Activated CD4-positive, alpha-beta T cell treated with anti-CD3 and anti-CD28 coated beads for 36 hours (primary cell): ENCODE data around the gene TMEM248. TPM values are rescaled to one million over a fixed set of nuclear protein-coding genes. Genes with fewer than 3 reads are reported as not detected.
A peak's percentile ranks its signal among the peaks of the same experiment; 100 is the strongest.

ENCODE experiments used
- ATAC-seq: fragments of 200-7000 bp; cut with Tn5 transposase; one replicate; pipeline ENCODE4 v1.10.0; 2021; ENCODE audit warnings: mild to moderate bottlenecking, moderate library complexity
- CTCF ChIA-PET: fragments of 350-600 bp; sonication (Branson Sonifier 250); formaldehyde crosslinking; loops from one replicate; lab custom pipeline; 2021; ENCODE audit warnings: antibody characterized with exemption; lab: Charles Lee
- POLR2A ChIA-PET: fragments of 350-600 bp; sonication (Branson Sonifier 250); formaldehyde crosslinking; loops from one replicate; lab custom pipeline; 2021; ENCODE audit warnings: antibody characterized with exemption, inconsistent platforms; lab: Charles Lee
- DNase-seq: peaks from one replicate; pipeline ENCODE4 v3.0.0-alpha.2; 2020
- H3K27ac Mint-ChIP-seq: one replicate; pipeline ENCODE4 v1.8.0; 2021; ENCODE audit warnings: mixed read lengths
- H3K27me3 Mint-ChIP-seq: one replicate; pipeline ENCODE4 v1.8.0; 2021; ENCODE audit warnings: mixed read lengths
- H3K36me3 Mint-ChIP-seq: one replicate; pipeline ENCODE4 v1.8.0; 2021; ENCODE audit warnings: low read depth, mixed read lengths
- H3K4me1 Mint-ChIP-seq: one replicate; pipeline ENCODE4 v1.8.0; 2021; ENCODE audit warnings: mixed read lengths
- H3K4me3 Mint-ChIP-seq: one replicate; pipeline ENCODE4 v1.8.0; 2021; ENCODE audit warnings: mild to moderate bottlenecking, moderate library complexity, mixed read lengths
- H3K9me3 Mint-ChIP-seq: one replicate; pipeline ENCODE4 v1.8.0; 2021; ENCODE audit warnings: low read depth, mixed read lengths
- intact Hi-C, 2 experiments: fragments of 100-400 bp; cut with DNase I in 1 of 2; cut with micrococcal nuclease in 1 of 2; formaldehyde crosslinking; loops; one replicate each; pipeline versions ENCODE4 v1.14.2 to v1.15.1; 2022 to 2024; cut with DNase I, micrococcal nuclease
- total RNA-seq, 2 experiments: library from RNA; stranded (reverse); gene quantifications; one replicate each; pipeline ENCODE4 v1.2.3, GENCODE V29; 2021

The TMEM248 gene
- total RNA-seq, 2 experiments from 2014 or later = 70.5 to 85.8 TPM

GRCh38 chr7:66894463-66895080 is 26.5 kb upstream of the TMEM248 start:
- H3K27me3 Mint-ChIP-seq = no peaks in the 10 kb centered on the region
- POLR2A ChIA-PET = no interaction called here
- peaks cover 8% of the 10 kb centered on the region for H3K36me3 Mint-ChIP-seq
- H3K9me3 Mint-ChIP-seq = no peaks in the 10 kb centered on the region
- peak; percentile 27 for DNase-seq
- peak; percentile 85 for ATAC-seq
- no peaks in the 10 kb centered on the region for H3K4me1 Mint-ChIP-seq
- H3K27ac Mint-ChIP-seq = no peak overlapping the region
- no peak overlapping the region for H3K4me3 Mint-ChIP-seq
- CTCF ChIA-PET = interaction anchor here (0.6 to 3.4 kb wide), 4 partner anchors 11 to 99 kb away, joined by 3 to 15 read pairs (median 3); no protein-coding TSS in a partner anchor
- intact Hi-C loops = loop anchor here in 1 of 2 experiments (1.0 kb wide), 1 partner anchor 57 kb away; no protein-coding TSS in a partner anchor

DNA sequence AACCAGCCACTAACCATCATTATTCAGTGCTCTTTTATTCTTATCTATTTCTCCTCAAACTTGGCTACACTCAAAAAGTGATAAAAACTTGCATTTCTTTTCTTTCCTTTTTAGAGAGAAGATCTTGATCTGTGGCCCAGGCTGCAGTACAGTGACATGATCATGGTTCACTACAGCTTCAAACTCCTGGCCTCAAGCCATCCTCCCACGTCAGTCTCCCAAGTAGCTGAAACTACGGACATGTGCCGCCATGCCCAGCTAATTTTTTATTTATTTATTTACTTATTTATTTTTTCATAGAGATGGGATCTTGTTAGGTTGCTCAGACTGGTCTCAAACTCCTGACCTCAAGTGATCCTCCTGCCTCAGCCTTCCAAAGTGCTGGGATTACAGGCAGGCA is 24.6 kb upstream of the TMEM248 start:
- no peak for ATAC-seq
- Mint-ChIP-seq H3K36me3 (peaks cover 6% of the 10 kb centered on the region), H3K9me3 (no peaks in the 10 kb centered on the region), H3K4me3 (no peak overlapping the region), H3K27ac (no peak overlapping the region), H3K27me3 (no peaks in the 10 kb centered on the region), H3K4me1 (no peaks in the 10 kb centered on the region)
- intact Hi-C loops = no loop called here
- POLR2A ChIA-PET = no interaction called here
- CTCF ChIA-PET = interaction anchor here (3.4 kb wide), 1 partner anchor 9 kb away, joined by 15 read pairs; no protein-coding TSS in a partner anchor
- no peak for DNase-seq

DNA sequence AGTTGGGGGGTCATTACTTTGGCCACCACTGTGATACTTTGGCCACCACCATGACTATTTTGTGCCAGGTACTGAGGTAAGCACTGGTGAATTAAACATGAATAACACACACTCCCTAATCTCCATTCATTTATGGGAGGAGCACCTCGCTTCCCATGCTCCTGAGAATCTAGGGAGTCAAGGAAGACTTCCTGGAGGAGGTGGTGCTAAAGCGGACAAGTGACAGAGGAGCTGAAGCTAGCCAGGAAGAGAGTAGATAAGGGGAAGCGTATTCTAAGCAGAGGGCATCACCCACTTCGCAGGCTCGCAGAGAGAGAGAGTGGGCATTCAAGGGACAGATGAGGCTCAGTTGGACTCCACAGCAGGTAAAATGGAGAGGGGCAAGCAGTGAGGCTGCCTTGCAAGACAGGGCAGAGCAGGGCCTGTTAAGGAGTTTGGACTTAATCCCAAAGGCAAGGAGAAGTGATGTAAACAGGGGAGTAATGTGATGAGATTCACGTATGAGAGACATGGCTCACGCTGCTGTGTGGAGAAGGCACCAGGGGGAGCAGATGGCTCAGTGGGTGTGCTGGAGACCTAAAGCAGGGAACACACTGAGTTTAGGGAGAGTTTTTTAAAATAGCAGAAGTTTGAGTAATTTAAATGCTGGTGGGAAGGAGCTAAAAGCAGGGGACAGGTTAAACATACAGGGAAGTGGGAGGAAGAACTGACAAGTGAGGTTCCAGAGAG is 21.3 kb upstream of the TMEM248 start:
- ATAC-seq (no peak), DNase-seq (no peak)
- Mint-ChIP-seq H3K9me3 (no peaks in the 10 kb centered on the region), H3K27me3 (no peaks in the 10 kb centered on the region), H3K4me3 (no peak overlapping the region), H3K36me3 (no peaks in the 10 kb centered on the region), H3K4me1 (no peaks in the 10 kb centered on the region), H3K27ac (no peak overlapping the region)
- intact Hi-C loops = loop anchor here in 1 of 2 experiments (2.0 kb wide), 1 partner anchor 31 kb away; no protein-coding TSS in a partner anchor
- ChIA-PET CTCF (no interaction called here), POLR2A (no interaction called here)

DNA sequence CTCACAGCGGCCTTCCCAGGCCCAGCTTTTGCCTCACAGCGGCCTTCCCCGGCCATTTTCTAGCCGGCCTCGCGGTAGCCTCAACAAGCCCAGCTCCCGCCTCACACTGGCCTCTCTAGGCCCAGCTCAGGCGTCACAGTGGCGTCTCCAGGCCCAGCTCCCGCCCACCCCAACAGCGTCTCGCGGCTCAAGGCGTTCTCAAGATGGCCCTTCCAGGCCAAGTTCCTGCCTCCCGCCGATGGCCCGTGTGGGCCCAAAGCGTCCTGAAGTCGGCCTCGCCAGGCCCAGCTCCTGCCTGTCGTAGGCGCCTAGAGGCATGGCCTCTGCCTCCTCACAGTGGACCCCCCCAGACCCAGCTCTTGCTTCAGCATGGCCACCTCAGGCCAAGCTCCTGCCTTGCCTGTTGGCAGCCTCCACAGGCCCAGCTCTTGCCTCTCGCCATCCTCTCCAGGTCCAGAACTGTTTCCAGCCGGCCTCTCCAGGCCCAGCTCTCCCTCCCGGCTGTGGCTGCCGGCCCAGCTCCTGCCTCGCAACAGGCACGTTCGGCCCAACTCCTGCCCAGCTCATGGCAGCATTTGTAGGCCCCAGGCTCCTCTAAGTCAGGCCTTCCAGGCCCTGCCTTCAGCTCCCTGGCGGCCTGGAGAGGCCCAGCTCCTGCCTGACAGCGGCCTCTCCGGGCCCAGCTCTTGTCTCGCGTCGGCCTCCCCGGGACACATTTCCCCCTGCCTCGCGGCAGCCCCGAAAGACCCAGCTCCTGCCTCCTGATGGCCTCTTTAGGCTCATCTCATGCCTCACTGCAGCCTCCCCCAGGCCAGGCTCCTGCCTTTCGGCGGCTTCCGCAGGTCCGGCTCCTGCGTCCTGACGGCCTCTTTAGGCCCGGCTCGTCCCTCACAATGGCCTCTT is 18.8 kb upstream of the TMEM248 start:
- POLR2A ChIA-PET = no interaction called here
- DNase-seq (no peak), ATAC-seq (no peak)
- intact Hi-C loops = no loop called here
- Mint-ChIP-seq H3K27ac (no peak overlapping the region), H3K4me1 (no peaks in the 10 kb centered on the region), H3K36me3 (no peaks in the 10 kb centered on the region), H3K9me3 (no peaks in the 10 kb centered on the region), H3K27me3 (no peaks in the 10 kb centered on the region), H3K4me3 (no peak overlapping the region)
- CTCF ChIA-PET = interaction anchor here (0.6 to 1.4 kb wide), 6 partner anchors 24 to 94 kb away, joined by 3 to 5 read pairs (median 3); partner anchors contain the start of gene SBDS

DNA sequence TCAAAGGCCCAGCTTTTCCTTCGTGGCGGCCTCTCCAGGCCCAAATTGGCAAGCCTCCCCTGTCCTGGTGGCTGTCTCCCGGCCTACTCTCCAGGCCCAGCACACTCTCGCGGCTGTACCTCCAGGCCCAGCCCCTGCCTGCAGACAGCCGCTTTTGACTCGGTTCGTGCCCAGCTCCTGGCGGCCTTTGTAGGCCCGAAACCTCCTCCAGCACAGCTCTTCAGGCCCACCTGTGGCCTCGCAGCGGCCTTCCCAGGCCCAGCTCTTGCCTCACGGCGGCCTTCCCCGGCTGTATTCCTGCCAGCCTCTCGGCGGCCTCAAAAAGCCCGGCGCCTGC is 18.2 kb upstream of the TMEM248 start:
- Mint-ChIP-seq H3K27ac (no peak overlapping the region), H3K27me3 (no peaks in the 10 kb centered on the region), H3K36me3 (no peaks in the 10 kb centered on the region), H3K4me1 (no peaks in the 10 kb centered on the region), H3K9me3 (no peaks in the 10 kb centered on the region), H3K4me3 (no peak overlapping the region)
- ChIA-PET POLR2A (no interaction called here), CTCF (interaction anchor here (1.4 kb wide), 1 partner anchor 58 kb away, joined by 4 read pairs; no protein-coding TSS in a partner anchor)
- intact Hi-C loops = no loop called here
- ATAC-seq = no peak
- DNase-seq = no peak

DNA sequence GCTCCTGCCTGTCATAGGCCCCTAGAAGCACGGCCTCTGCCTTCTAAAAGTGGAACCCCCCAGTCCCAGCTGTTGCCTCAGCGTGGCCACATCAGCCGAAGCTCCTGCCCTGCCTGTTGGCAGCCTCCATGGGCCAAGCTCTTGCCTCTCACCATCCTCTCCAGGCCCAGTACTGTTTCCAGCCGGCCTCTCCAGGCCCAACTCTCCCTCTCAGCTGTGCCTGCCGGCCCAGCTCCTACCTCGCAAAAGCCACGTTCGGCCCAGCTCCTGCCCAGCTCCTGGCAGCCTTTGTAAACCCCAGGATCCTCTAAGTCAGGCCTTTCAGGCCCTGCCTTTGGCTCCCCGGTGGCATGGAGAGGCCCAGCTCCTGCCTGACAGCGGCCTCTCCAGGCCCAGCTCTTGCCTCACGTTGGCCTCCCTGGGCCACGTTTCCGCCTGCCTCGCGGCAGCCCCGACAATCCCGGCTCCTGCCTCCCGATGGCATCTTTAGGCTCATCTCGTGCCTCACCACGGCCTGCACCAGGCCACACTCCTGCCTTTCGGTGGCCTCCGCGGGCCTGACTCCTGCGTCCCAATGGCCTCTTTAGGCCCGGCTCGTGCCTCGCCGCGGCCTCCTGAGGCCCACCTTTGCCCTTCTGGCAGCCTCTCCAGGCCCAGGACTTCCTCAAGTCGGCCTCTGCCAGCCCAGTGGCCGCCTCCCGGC is 17.5 kb upstream of the TMEM248 start:
- intact Hi-C loops = no loop called here
- H3K36me3 Mint-ChIP-seq = no peaks in the 10 kb centered on the region

DNA sequence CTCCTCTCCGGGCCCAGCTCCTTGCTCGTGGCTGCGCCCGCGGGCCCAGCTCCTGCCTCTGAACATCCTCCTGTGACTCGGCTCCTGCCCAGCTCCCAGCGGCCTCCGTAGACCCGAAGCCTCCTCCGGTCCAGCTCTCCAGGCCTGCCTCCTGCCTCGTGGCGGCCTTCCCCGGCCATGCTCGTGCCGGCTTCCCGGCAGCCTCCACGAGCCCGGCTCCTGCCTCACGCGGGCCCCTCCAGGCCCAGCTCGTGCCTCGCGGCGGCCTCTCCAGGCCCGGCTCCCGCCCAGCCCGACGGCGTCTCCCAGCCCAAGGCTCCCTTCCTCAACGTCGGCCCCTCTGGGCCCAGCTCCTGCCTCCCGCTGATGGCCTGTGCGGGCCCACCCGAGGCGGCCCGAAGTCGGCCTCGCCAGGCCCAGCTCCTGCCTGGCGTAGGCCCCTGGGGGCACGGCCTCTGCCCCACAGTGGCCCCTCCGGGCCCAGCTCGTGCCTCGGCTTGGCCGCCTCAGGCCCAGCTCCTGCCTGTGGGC is 16.9 kb upstream of the TMEM248 start:
- Mint-ChIP-seq H3K9me3 (no peaks in the 10 kb centered on the region), H3K36me3 (no peaks in the 10 kb centered on the region), H3K4me1 (no peaks in the 10 kb centered on the region), H3K27ac (no peak overlapping the region), H3K27me3 (no peaks in the 10 kb centered on the region), H3K4me3 (no peak overlapping the region)
- intact Hi-C loops = no loop called here
- CTCF ChIA-PET = interaction anchor here (0.6 to 1.7 kb wide), 7 partner anchors 9 to 97 kb away, joined by 3 to 9 read pairs (median 4); no protein-coding TSS in a partner anchor
- DNase-seq = no peak
- no peak for ATAC-seq
- POLR2A ChIA-PET = no interaction called here

More for the DNA sequence above, 17.5 kb upstream of the TMEM248 start:
- Mint-ChIP-seq H3K9me3 (no peaks in the 10 kb centered on the region), H3K4me3 (no peak overlapping the region), H3K27ac (no peak overlapping the region), H3K27me3 (no peaks in the 10 kb centered on the region), H3K4me1 (no peaks in the 10 kb centered on the region)
- POLR2A ChIA-PET = no interaction called here
- ATAC-seq = no peak
- DNase-seq = no peak
- CTCF ChIA-PET = interaction anchor here (1.7 kb wide), 1 partner anchor 59 kb away, joined by 6 read pairs; no protein-coding TSS in a partner anchor

DNA sequence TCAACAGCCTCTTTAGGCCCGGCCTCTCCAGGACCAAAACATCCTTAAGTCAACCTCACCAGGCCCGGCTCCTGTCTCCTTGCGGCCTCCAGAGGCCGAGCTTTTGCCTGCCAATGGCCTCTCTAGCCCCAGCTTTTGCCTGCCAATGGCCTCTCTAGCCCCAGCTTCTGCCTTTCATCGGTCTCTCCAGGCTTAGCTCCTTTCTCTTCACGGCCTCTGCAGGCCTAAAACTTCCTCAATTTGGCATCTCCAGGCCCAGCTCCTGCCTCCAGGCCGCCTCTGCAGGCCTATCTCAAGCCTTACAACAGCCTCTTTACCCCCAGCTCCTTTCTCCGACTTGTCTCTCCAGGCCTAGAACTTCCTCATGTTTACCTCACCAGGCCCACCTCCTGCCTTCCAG is 15.7 kb upstream of the TMEM248 start:
- H3K27ac Mint-ChIP-seq = peak overlapping the region; percentile 26
- ChIA-PET POLR2A (no interaction called here), CTCF (interaction anchor here (0.8 to 2.0 kb wide), 8 partner anchors 8 to 1513 kb away, joined by 3 to 15 read pairs (median 4); no protein-coding TSS in a partner anchor)
- no peaks in the 10 kb centered on the region for H3K36me3 Mint-ChIP-seq
- no peaks in the 10 kb centered on the region for H3K4me1 Mint-ChIP-seq
- intact Hi-C loops = no loop called here
- ATAC-seq = no peak
- no peaks in the 10 kb centered on the region for H3K9me3 Mint-ChIP-seq
- H3K4me3 Mint-ChIP-seq = no peak overlapping the region
- no peak for DNase-seq
- no peaks in the 10 kb centered on the region for H3K27me3 Mint-ChIP-seq

GRCh38 chr7:66905689-66906088 is 15.3 kb upstream of the TMEM248 start:
- Mint-ChIP-seq H3K36me3 (no peaks in the 10 kb centered on the region), H3K4me3 (no peak overlapping the region), H3K27me3 (no peaks in the 10 kb centered on the region), H3K4me1 (no peaks in the 10 kb centered on the region), H3K9me3 (no peaks in the 10 kb centered on the region), H3K27ac (no peak overlapping the region)
- intact Hi-C loops = no loop called here
- CTCF ChIA-PET = interaction anchor here (1.1 to 2.0 kb wide), 3 partner anchors 10 to 96 kb away, joined by 3 to 15 read pairs (median 3); no protein-coding TSS in a partner anchor
- ATAC-seq (no peak), DNase-seq (no peak)
- POLR2A ChIA-PET = no interaction called here

DNA sequence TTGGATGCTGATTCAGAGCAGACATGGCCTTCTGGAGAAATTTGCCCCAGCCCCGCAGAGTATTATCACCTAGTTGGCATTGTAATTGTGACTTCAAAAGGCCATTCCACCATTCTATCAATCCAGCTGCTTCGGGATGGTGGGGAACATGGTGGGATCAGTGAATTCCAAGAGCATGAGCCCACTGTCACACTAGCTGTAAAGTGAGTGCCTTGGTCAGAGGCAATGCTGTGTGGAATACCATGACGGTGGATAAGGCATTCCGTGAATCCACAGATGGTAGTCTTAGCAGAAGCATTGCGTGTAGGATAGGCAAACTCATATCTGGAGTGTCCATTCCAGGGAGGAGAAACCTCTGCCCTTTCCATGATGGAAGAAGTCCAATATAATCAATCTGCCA is 13.3 kb upstream of the TMEM248 start:
- Mint-ChIP-seq H3K4me1 (no peaks in the 10 kb centered on the region), H3K9me3 (no peaks in the 10 kb centered on the region), H3K27ac (no peak overlapping the region), H3K27me3 (no peaks in the 10 kb centered on the region), H3K36me3 (no peaks in the 10 kb centered on the region), H3K4me3 (no peak overlapping the region)
- ATAC-seq (no peak), DNase-seq (no peak)
- intact Hi-C loops = no loop called here
- ChIA-PET CTCF (no interaction called here), POLR2A (no interaction called here)
